OCI-LY1 (cell line): Measurements from ENCODE around the gene MACROD2.

Source experiments
- H2AFZ ChIP-seq: fragments of 200-600 bp; sonication (generic), shearing (Covaris generic); 2 replicates; pipeline ENCODE4 v1.6.0; 2014; ENCODE audit warnings: antibody characterized with exemption, mild to moderate bottlenecking, low read length
- H3F3A ChIP-seq: fragments of 200-600 bp; sonication (generic), shearing (Covaris generic); 2 replicates; pipeline ENCODE4 v1.6.0; 2014; ENCODE audit warnings: mild to moderate bottlenecking, antibody characterized with exemption, low read length, moderate library complexity; ENCODE audit not compliant: insufficient read depth
- H3K27ac ChIP-seq: fragments of 200-600 bp; sonication (generic); 2 replicates; pipeline ENCODE4 v1.5.1; 2014; ENCODE audit warnings: low read length, mixed run types, mild to moderate bottlenecking, low read depth; ENCODE audit not compliant: poor library complexity, severe bottlenecking
- H3K27me3 ChIP-seq: fragments of 200-600 bp; sonication (generic); 2 replicates; pipeline ENCODE4 v1.6.0; 2014; ENCODE audit warnings: antibody characterized with exemption, mild to moderate bottlenecking, low read length, moderate library complexity; ENCODE audit not compliant: insufficient read depth
- H3K36me3 ChIP-seq: fragments of 200-600 bp; sonication (generic); 2 replicates; pipeline ENCODE4 v1.6.1; 2014; ENCODE audit warnings: mild to moderate bottlenecking, antibody characterized with exemption, low read length, moderate library complexity, mixed read lengths; ENCODE audit not compliant: insufficient read depth
- H3K4me1 ChIP-seq: fragments of 200-600 bp; sonication (generic); 2 replicates; pipeline ENCODE4 v1.5.1; 2014; ENCODE audit warnings: mild to moderate bottlenecking, low read length, moderate library complexity; ENCODE audit not compliant: insufficient read depth, severe bottlenecking
- H3K4me2 ChIP-seq: fragments of 200-600 bp; sonication (generic), shearing (Covaris generic); 2 replicates; pipeline ENCODE4 v1.6.1; 2014; ENCODE audit warnings: low read length
- H3K4me3 ChIP-seq: fragments of 200-600 bp; sonication (generic); 2 replicates; pipeline ENCODE4 v1.5.1; 2014; ENCODE audit warnings: low read length, low read depth, mild to moderate bottlenecking, mixed read lengths; ENCODE audit not compliant: poor library complexity, severe bottlenecking
- H3K79me2 ChIP-seq: fragments of 200-600 bp; shearing (Covaris generic); 2 replicates; pipeline ENCODE4 v1.6.1; 2016; ENCODE audit warnings: mixed run types, low read length, mixed read lengths; ENCODE audit not compliant: insufficient read depth
- H3K9ac ChIP-seq: fragments of 200-600 bp; sonication (generic), shearing (Covaris generic); 2 replicates; pipeline ENCODE4 v1.6.1; 2014; ENCODE audit warnings: mild to moderate bottlenecking, low read length, mixed read lengths
- H3K9me2 ChIP-seq: fragments of 200-600 bp; sonication (generic), shearing (Covaris generic); 2 replicates; pipeline ENCODE4 v1.6.1; 2014; ENCODE audit warnings: low read depth, mild to moderate bottlenecking, low read length, mixed read lengths
- H3K9me3 ChIP-seq: fragments of 200-600 bp; shearing (Covaris generic); 2 replicates; pipeline ENCODE4 v1.6.1; 2014; ENCODE audit warnings: low read length, mixed read lengths
- H4K20me1 ChIP-seq: fragments of 200-600 bp; sonication (generic), shearing (Covaris generic); 2 replicates; pipeline ENCODE4 v1.6.0; 2016; ENCODE audit warnings: mild to moderate bottlenecking, low read length; ENCODE audit not compliant: insufficient read depth
- CTCF ChIP-seq: fragments of 200-600 bp; sonication (generic), shearing (Covaris generic); IDR thresholded peaks from 2 replicates; pipeline ENCODE4 v1.5.1; 2017; ENCODE audit warnings: mild to moderate bottlenecking, antibody characterized with exemption, low read length, moderate library complexity, mixed read lengths
- EZH2 ChIP-seq: fragments of 200-600 bp; sonication (generic), shearing (Covaris generic); IDR thresholded peaks from 2 replicates; pipeline ENCODE4 v1.8.0; 2017; ENCODE audit warnings: borderline replicate concordance, mixed run types, mild to moderate bottlenecking, antibody characterized with exemption, low read length, moderate library complexity, mixed read lengths

MACROD2 gene

GRCh38 chr20:15632680-15633079 lies 1637.4 kb downstream of the MACROD2 start:
- H2AFZ ChIP-seq: no peak overlapping the region
- no peaks in the 10 kb centered on the region for H3K36me3 ChIP-seq
- no peaks in the 10 kb centered on the region for H3F3A ChIP-seq
- H3K4me3 ChIP-seq: no peak overlapping the region
- H3K9ac ChIP-seq: no peak overlapping the region
- no peaks in the 10 kb centered on the region for H3K27me3 ChIP-seq
- no peaks in the 10 kb centered on the region for H3K9me3 ChIP-seq
- no peak overlapping the region for H3K27ac ChIP-seq
- no peaks in the 10 kb centered on the region for H3K4me1 ChIP-seq
- no peaks in the 10 kb centered on the region for H3K9me2 ChIP-seq
- H3K79me2 ChIP-seq: no peaks in the 10 kb centered on the region
- H4K20me1 ChIP-seq: no peaks in the 10 kb centered on the region
- TF ChIP-seq EZH2 (no peak), CTCF (no peak)
- no peak overlapping the region for H3K4me2 ChIP-seq

GRCh38 chr20:15634102-15634501 lies 1638.8 kb downstream of the MACROD2 start:
- no peak overlapping the region for H2AFZ ChIP-seq
- H3K4me3 ChIP-seq: no peak overlapping the region
- H3F3A ChIP-seq: no peaks in the 10 kb centered on the region
- no peaks in the 10 kb centered on the region for H3K9me3 ChIP-seq
- no peaks in the 10 kb centered on the region for H3K36me3 ChIP-seq
- H4K20me1 ChIP-seq: no peaks in the 10 kb centered on the region
- no peak overlapping the region for H3K4me2 ChIP-seq
- no peaks in the 10 kb centered on the region for H3K79me2 ChIP-seq
- H3K27ac ChIP-seq: no peak overlapping the region
- H3K9ac ChIP-seq: no peak overlapping the region
- H3K27me3 ChIP-seq: no peaks in the 10 kb centered on the region
- H3K4me1 ChIP-seq: no peaks in the 10 kb centered on the region
- TF ChIP-seq CTCF (no peak), EZH2 (no peak)
- H3K9me2 ChIP-seq: no peaks in the 10 kb centered on the region

- Histone ChIP-seq H3F3A (no peaks in the 10 kb centered on the region), H3K4me3 (no peak overlapping the region), H3K36me3 (no peaks in the 10 kb centered on the region), H4K20me1 (no peaks in the 10 kb centered on the region), H2AFZ (no peak overlapping the region), H3K4me1 (no peaks in the 10 kb centered on the region), H3K9me2 (no peaks in the 10 kb centered on the region), H3K9ac (no peak overlapping the region), H3K4me2 (no peak overlapping the region), H3K9me3 (no peaks in the 10 kb centered on the region), H3K79me2 (no peaks in the 10 kb centered on the region), H3K27ac (no peak overlapping the region), H3K27me3 (no peaks in the 10 kb centered on the region)
- TF ChIP-seq EZH2 (no peak), CTCF (no peak)
Observed at GRCh38 chr20:15637546-15637945, 1642.2 kb downstream of the MACROD2 start.
